Endothelial cell (in vitro differentiated cells): Measurements from ENCODE around the gene KDSR. TPM values are rescaled to one million over a fixed set of nuclear protein-coding genes. Genes with fewer than 3 reads are reported as not detected.

Source experiments
- DNase-seq: peaks from one replicate; pipeline ENCODE4 v3.0.0; 2021; ENCODE audit warnings: low spot score
- H3K27ac Mint-ChIP-seq: one replicate; pipeline ENCODE4 v1.8.0; 2021; ENCODE audit warnings: mixed read lengths, inconsistent platforms; ENCODE audit not compliant: unreplicated experiment
- H3K27me3 Mint-ChIP-seq: one replicate; pipeline ENCODE4 v1.8.0; 2021; ENCODE audit warnings: mild to moderate bottlenecking, moderate library complexity, mixed read lengths, inconsistent platforms; ENCODE audit not compliant: unreplicated experiment
- H3K36me3 Mint-ChIP-seq: one replicate; pipeline ENCODE4 v1.8.0; 2021; ENCODE audit warnings: mild to moderate bottlenecking, low read depth, mixed read lengths, inconsistent platforms; ENCODE audit not compliant: unreplicated experiment
- H3K4me1 Mint-ChIP-seq: one replicate; pipeline ENCODE4 v1.8.0; 2021; ENCODE audit warnings: mild to moderate bottlenecking, mixed read lengths, inconsistent platforms; ENCODE audit not compliant: unreplicated experiment
- H3K4me3 Mint-ChIP-seq: one replicate; pipeline ENCODE4 v1.8.0; 2021; ENCODE audit warnings: mild to moderate bottlenecking, mixed read lengths, inconsistent platforms; ENCODE audit not compliant: unreplicated experiment
- H3K9me3 Mint-ChIP-seq: one replicate; pipeline ENCODE4 v1.8.0; 2021; ENCODE audit warnings: mixed read lengths, inconsistent platforms; ENCODE audit not compliant: unreplicated experiment
- total RNA-seq: library from RNA; stranded (reverse); fragmentation: NEBNext Ultra II Directional; extraction: Animal tissue kit (Norgen Biotek cat#: 25700); gene quantifications from one replicate; pipeline ENCODE4 v1.2.1, GENCODE V29; 2021; ENCODE audit not compliant: unreplicated experiment
- TF ChIP-seq, protein P1 (sequence below): fragments of 200-600 bp; sonication (generic); IDR thresholded peaks from one replicate; pipeline ENCODE4 v1.5.0; 2021; ENCODE audit warnings: antibody characterized with exemption; ENCODE audit not compliant: unreplicated experiment

Gene KDSR
- total RNA-seq, 1 donor from 2014 or later = 23.9 TPM

DNA sequence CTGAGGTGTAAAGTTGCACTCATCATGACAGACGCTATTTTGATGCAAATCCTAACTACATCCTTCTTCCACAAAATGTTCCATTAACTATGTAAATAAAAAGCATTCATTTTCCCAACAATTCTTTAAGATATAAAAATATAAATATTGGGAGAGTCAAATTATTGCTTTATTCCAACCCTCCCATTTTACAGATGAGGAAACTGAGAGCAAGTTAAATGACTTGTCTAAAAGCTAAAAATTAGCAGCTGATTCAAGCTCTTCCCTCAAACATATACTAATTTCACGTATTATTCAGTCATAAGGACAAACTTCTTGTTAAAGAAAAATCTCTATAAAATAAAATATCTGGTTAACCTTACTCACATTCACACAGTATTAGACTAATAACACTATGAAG, 16.8 kb downstream of the KDSR start:
- Mint-ChIP-seq H3K4me1 (peaks cover 1% of the 10 kb centered on the region), H3K4me3 (no peak overlapping the region), H3K27me3 (no peaks in the 10 kb centered on the region), H3K36me3 (peaks cover 11% of the 10 kb centered on the region), H3K9me3 (no peaks in the 10 kb centered on the region), H3K27ac (no peak overlapping the region)
- TF ChIP-seq, protein P1, sequence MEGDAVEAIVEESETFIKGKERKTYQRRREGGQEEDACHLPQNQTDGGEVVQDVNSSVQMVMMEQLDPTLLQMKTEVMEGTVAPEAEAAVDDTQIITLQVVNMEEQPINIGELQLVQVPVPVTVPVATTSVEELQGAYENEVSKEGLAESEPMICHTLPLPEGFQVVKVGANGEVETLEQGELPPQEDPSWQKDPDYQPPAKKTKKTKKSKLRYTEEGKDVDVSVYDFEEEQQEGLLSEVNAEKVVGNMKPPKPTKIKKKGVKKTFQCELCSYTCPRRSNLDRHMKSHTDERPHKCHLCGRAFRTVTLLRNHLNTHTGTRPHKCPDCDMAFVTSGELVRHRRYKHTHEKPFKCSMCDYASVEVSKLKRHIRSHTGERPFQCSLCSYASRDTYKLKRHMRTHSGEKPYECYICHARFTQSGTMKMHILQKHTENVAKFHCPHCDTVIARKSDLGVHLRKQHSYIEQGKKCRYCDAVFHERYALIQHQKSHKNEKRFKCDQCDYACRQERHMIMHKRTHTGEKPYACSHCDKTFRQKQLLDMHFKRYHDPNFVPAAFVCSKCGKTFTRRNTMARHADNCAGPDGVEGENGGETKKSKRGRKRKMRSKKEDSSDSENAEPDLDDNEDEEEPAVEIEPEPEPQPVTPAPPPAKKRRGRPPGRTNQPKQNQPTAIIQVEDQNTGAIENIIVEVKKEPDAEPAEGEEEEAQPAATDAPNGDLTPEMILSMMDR = no peak
- DNase-seq = no peak

DNA sequence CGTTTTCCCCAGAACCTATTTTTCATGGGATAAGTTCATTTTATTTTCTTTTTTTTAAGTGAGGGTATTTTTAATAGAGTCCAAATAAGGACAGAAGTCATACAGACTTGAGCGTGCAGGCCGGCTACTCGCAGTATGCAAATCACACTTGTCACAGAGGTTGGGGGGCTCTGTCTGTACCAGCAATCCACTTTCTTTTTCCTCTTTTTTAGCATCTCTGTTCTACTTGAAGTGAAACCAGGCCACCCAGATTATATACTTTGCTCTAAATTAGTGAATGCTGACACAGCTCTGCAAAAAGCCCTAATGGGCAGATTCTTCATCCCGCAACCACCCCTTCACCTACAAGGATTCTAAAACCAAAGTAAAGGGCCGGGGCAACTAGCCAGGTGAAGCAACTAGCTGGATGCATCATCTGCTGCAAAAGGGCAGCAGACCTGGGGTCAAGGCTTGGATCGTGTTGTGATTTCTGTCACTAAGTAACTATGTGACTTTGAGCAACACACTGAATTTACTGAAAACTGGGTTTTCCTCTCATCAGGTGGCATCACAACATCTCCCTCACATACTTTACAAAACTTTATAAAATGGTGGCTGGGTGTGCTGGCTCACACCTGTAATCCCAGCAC, 18.4 kb downstream of the KDSR start:
- no peak overlapping the region for H3K27ac Mint-ChIP-seq
- H3K4me1 Mint-ChIP-seq = peaks cover 5% of the 10 kb centered on the region
- H3K27me3 Mint-ChIP-seq = no peaks in the 10 kb centered on the region
- H3K36me3 Mint-ChIP-seq = peaks cover 20% of the 10 kb centered on the region
- TF ChIP-seq, protein P1 = no peak
- no peaks in the 10 kb centered on the region for H3K9me3 Mint-ChIP-seq
- H3K4me3 Mint-ChIP-seq = no peak overlapping the region
- DNase-seq = no peak

DNA sequence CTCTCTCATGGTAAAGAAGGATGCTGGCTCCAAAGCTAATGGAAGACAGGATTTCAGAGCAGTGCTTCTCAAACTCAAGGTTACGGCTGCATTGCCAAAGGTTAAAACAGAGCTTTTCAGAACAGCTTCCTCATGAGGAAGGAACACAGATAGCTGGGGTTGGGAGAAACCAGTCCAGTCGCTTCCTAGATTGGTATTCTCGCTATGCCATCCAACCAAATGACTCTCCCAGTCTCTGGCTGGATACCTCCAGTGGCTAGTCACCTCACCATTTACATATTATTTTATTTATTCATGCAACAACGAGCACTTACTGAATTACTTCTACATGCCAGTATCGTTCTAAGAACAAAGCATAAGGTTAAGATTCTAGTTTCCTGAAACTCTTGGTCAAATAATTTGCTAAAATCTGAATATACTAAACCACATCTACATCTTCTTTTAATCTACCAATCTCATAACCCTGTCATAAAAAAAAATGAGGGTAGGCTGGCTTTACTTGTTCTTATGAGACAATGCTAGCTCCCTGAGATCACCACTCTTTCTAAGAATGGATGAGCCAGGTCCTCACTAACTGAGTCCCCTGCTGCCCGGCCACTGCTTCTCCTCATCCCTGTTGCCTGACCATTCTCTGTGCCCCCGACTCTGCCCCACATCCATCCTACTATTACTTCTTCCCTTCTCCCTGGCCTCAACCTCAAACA, 20.4 kb downstream of the KDSR start:
- H3K4me3 Mint-ChIP-seq = no peak overlapping the region
- no peaks in the 10 kb centered on the region for H3K27me3 Mint-ChIP-seq
- no peak for DNase-seq
- no peak overlapping the region for H3K27ac Mint-ChIP-seq
- H3K4me1 Mint-ChIP-seq = peaks cover 5% of the 10 kb centered on the region
- TF ChIP-seq, protein P1 = no peak
- no peaks in the 10 kb centered on the region for H3K9me3 Mint-ChIP-seq
- H3K36me3 Mint-ChIP-seq = peaks cover 20% of the 10 kb centered on the region

DNA sequence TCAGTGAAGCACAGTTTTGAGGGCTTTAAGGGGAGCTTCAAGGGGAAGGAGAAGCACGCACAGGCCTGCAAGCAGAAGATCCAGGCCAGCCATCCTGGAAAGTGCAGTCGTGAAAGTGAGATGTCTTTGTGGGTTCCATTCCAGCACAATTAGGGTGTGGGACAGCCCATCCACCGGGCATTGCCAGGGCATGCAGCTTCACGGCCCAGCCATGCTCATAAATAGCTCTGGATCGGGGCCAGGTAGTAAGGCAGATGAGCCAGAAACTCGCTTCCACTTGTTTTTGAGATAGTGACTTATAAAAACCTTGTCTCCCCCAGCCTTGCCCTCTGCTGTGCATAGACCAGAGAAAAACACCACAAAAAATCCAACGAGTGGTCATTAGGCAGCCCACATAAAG, 21.0 kb downstream of the KDSR start:
- Mint-ChIP-seq H3K27me3 (no peaks in the 10 kb centered on the region), H3K27ac (no peak overlapping the region), H3K4me3 (no peak overlapping the region), H3K9me3 (no peaks in the 10 kb centered on the region), H3K36me3 (peaks cover 20% of the 10 kb centered on the region), H3K4me1 (peaks cover 5% of the 10 kb centered on the region)
- DNase-seq = no peak
- TF ChIP-seq, protein P1 = no peak

DNA sequence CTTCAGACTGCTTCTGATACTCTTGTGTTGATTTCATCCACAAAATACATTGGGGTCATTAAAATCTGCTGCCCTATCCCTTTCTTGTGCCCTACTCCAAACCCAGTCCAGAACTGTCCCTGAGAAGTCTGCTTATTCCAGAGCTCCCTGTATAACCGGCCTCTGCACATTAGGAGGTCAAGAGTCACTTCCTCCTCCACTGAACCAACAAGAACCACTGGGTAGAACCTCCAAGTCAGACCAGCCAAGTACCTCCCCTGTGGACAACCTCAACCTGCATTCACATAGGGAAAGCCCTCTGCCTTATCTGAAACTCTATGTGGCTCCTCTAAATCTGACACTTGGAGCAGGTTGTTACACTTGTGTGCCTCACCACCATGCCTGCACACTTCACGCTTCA, 22.1 kb downstream of the KDSR start:
- H3K36me3 Mint-ChIP-seq = peaks cover 20% of the 10 kb centered on the region
- H3K4me3 Mint-ChIP-seq = no peak overlapping the region
- DNase-seq = no peak
- no peaks in the 10 kb centered on the region for H3K9me3 Mint-ChIP-seq
- no peaks in the 10 kb centered on the region for H3K27me3 Mint-ChIP-seq
- no peak overlapping the region for H3K27ac Mint-ChIP-seq
- TF ChIP-seq, protein P1 = no peak
- H3K4me1 Mint-ChIP-seq = peaks cover 5% of the 10 kb centered on the region
